Lower leg skin (tissue), 3 donors: ENCODE data around the gene BDH1.

Source experiments
- POLR2A ChIP-seq, 2 donors: fragments of 450-650 bp; IDR thresholded peaks; one replicate each; pipeline ENCODE4 v1.6.1; 2016 to 2017; ENCODE audit warnings: antibody characterized with exemption in 2 of 2, mild to moderate bottlenecking in 1 of 2, moderate library complexity in 1 of 2
- TF ChIP-seq, protein P1 (sequence below), 3 donors: fragments of 450-650 bp; IDR thresholded peaks; one replicate each; pipeline ENCODE4 v1.5.1; 2016; ENCODE audit warnings: antibody characterized with exemption in 3 of 3, mild to moderate bottlenecking in 3 of 3, moderate library complexity in 2 of 3

GRCh38 chr3:197552198-197552597 is 3.6 kb downstream of the BDH1 start:
- TF ChIP-seq, protein P1, sequence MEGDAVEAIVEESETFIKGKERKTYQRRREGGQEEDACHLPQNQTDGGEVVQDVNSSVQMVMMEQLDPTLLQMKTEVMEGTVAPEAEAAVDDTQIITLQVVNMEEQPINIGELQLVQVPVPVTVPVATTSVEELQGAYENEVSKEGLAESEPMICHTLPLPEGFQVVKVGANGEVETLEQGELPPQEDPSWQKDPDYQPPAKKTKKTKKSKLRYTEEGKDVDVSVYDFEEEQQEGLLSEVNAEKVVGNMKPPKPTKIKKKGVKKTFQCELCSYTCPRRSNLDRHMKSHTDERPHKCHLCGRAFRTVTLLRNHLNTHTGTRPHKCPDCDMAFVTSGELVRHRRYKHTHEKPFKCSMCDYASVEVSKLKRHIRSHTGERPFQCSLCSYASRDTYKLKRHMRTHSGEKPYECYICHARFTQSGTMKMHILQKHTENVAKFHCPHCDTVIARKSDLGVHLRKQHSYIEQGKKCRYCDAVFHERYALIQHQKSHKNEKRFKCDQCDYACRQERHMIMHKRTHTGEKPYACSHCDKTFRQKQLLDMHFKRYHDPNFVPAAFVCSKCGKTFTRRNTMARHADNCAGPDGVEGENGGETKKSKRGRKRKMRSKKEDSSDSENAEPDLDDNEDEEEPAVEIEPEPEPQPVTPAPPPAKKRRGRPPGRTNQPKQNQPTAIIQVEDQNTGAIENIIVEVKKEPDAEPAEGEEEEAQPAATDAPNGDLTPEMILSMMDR (IDR thresholded peaks at IDR 0.05): no peak
- TF ChIP-seq POLR2A (IDR thresholded peaks at IDR 0.05): no peak
